Tibial nerve (tissue), 3 donors: Measurements from ENCODE around the gene USP34.

Experiments used
- CTCF ChIP-seq, 5 experiments: fragments of 200-600 bp in 3 of 5; fragments of 450-650 bp in 2 of 5; sonication (generic) in 3 of 5; IDR thresholded peaks; one replicate each; pipeline ENCODE4 v1.5.1; 2016 to 2019; ENCODE audit warnings: antibody characterized with exemption in 5 of 5, mild to moderate bottlenecking in 3 of 5, moderate library complexity in 2 of 5
- POLR2A ChIP-seq, 2 donors: fragments of 450-650 bp; IDR thresholded peaks; one replicate each; pipeline ENCODE4 v1.6.1; 2017; ENCODE audit warnings: antibody characterized with exemption in 2 of 2, mild to moderate bottlenecking in 2 of 2, moderate library complexity in 2 of 2

- no peak for TF ChIP-seq CTCF (IDR thresholded peaks at IDR 0.05)
- no peak for TF ChIP-seq POLR2A (IDR thresholded peaks at IDR 0.05)
Measured at GRCh38 chr2:61180686-61181085, 290.2 kb downstream of the USP34 start.
